A549 (cell line): Measurements from ENCODE around the gene CENPB. TPM values are rescaled to one million over a fixed set of nuclear protein-coding genes. Genes with fewer than 3 reads are reported as not detected.

Experiments used
- ATAC-seq, 2 experiments: fragments of 200-7000 bp in 1 of 2; fragments of >200 bp in 1 of 2; cut with Nextera tagmentation in 1 of 2; cut with Tn5 transposase in 1 of 2; 3 replicates each; pipeline versions ENCODE4 v1.8.0 to v1.9.1; 2018 to 2020; ENCODE audit warnings: mild to moderate bottlenecking in 1 of 2, moderate library complexity in 1 of 2
- CTCF ChIA-PET: fragments of 300-600 bp; sonication (Branson Sonifier 250); formaldehyde crosslinking; extraction: SDS; loops from one replicate; lab custom pipeline; 2021; ENCODE audit warnings: antibody characterized with exemption, inconsistent platforms; lab: Yijun Ruan, JAX
- POLR2A ChIA-PET: fragments of 350-600 bp; formaldehyde crosslinking; extraction: SDS; loops from one replicate; lab custom pipeline; 2021; ENCODE audit warnings: antibody characterized with exemption, inconsistent platforms; lab: Yijun Ruan, JAX
- DNase-seq, 2 experiments: peaks; one replicate each; pipeline versions ENCODE4 v3.0.0 to v3.0.0-alpha.2; 2011 to 2016; ENCODE audit warnings: low read depth in 1 of 2, low spot score in 1 of 2
- FAIRE-seq: peaks from 2 replicates; lab custom pipeline; 2011; peaks lifted over from hg19 to GRCh38; lab: Jason Lieb, UNC
- H3K27ac ChIP-seq, 2 experiments: fragments of >200 bp; sonication (Bioruptor Twin); formaldehyde crosslinking; 3 replicates each; pipeline ENCODE4 v1.5.1; 2016 to 2017
- H3K4me1 ChIP-seq: fragments of >200 bp; sonication (Bioruptor Twin); formaldehyde crosslinking; 3 replicates; pipeline ENCODE4 v1.6.1; 2016
- H3K4me2 ChIP-seq: fragments of >200 bp; sonication (Bioruptor Twin); formaldehyde crosslinking; 3 replicates; pipeline ENCODE4 v1.6.1; 2016
- H3K4me3 ChIP-seq: fragments of >200 bp; sonication (Bioruptor Twin); formaldehyde crosslinking; 3 replicates; pipeline ENCODE4 v1.5.1; 2016
- H3K9me3 ChIP-seq: fragments of >200 bp; sonication (Bioruptor Twin); formaldehyde crosslinking; 3 replicates; pipeline ENCODE4 v1.6.1; 2016
- BHLHE40 ChIP-seq: IDR thresholded peaks from 2 replicates; pipeline ENCODE4 v1.6.1; 2012; ENCODE audit warnings: low read depth, low read length, inconsistent platforms
- CBX8 ChIP-seq: fragments of 200-600 bp; sonication (generic); IDR thresholded peaks from 2 replicates; pipeline ENCODE4 v1.6.1; 2016
- CHD2 ChIP-seq: fragments of 150-350 bp; IDR thresholded peaks from 2 replicates; pipeline ENCODE4 v1.6.1; 2014; ENCODE audit warnings: low read length; ENCODE audit not compliant: partially characterized antibody
- EHMT2 ChIP-seq: fragments of 200-600 bp; sonication (generic); IDR thresholded peaks from 2 replicates; pipeline ENCODE4 v1.6.1; 2016; ENCODE audit warnings: antibody characterized with exemption, low read depth, mild to moderate bottlenecking, moderate library complexity
- EP300 ChIP-seq, 2 experiments: fragments of >200 bp; sonication (Bioruptor Twin); formaldehyde crosslinking; IDR thresholded peaks; 2 replicates in 1 of 2; 3 replicates in 1 of 2; pipeline ENCODE4 v1.6.1; 2016 to 2017
- ESRRA ChIP-seq: fragments of 150-350 bp; IDR thresholded peaks from 2 replicates; pipeline ENCODE4 v1.6.1; 2014; ENCODE audit warnings: mild to moderate bottlenecking, low read length, borderline replicate concordance
- FOSB ChIP-seq: fragments of 250-450 bp; sonication (Bioruptor Pico); IDR thresholded peaks from 2 replicates; pipeline ENCODE4 v1.5.0; 2020; ENCODE audit warnings: mild to moderate bottlenecking, moderate library complexity
- FOSL2 ChIP-seq, 2 experiments: fragments of 450-650 bp in 1 of 2; fragments of >200 bp in 1 of 2; sonication (Bioruptor Twin) in 1 of 2; formaldehyde crosslinking; IDR thresholded peaks; 2 replicates each; pipeline versions ENCODE4 v1.5.0 to v1.6.1; 2016 to 2020; ENCODE audit warnings: mild to moderate bottlenecking in 1 of 2, moderate library complexity in 1 of 2
- FOXS1 ChIP-seq: fragments of 250-450 bp; sonication (Bioruptor Pico); IDR thresholded peaks from 2 replicates; pipeline ENCODE4 v1.5.0; 2020; ENCODE audit warnings: mild to moderate bottlenecking, moderate library complexity
- GATA3 ChIP-seq: IDR thresholded peaks from 2 replicates; pipeline ENCODE4 v1.6.1; 2012; ENCODE audit warnings: borderline replicate concordance
- HDAC2 ChIP-seq: fragments of 200-600 bp; sonication (generic); IDR thresholded peaks from 2 replicates; pipeline ENCODE4 v1.6.1; 2016
- HOXA7 ChIP-seq: fragments of 250-450 bp; sonication (Bioruptor Pico); IDR thresholded peaks from 2 replicates; pipeline ENCODE4 v1.5.0; 2020; ENCODE audit warnings: mild to moderate bottlenecking, moderate library complexity
- HOXB5 ChIP-seq: fragments of 250-450 bp; sonication (Bioruptor Pico); IDR thresholded peaks from 2 replicates; pipeline ENCODE4 v1.5.0; 2020; ENCODE audit warnings: mild to moderate bottlenecking, moderate library complexity
- JUN ChIP-seq, 2 experiments: fragments of >200 bp; sonication (Bioruptor Twin); formaldehyde crosslinking; IDR thresholded peaks; 2 replicates in 1 of 2; 3 replicates in 1 of 2; pipeline ENCODE4 v1.6.1; 2016 to 2017
- JUNB ChIP-seq: fragments of >200 bp; sonication (Bioruptor Twin); formaldehyde crosslinking; IDR thresholded peaks from 2 replicates; pipeline ENCODE4 v1.6.1; 2016
- KDM5A ChIP-seq: fragments of 200-600 bp; sonication (generic); IDR thresholded peaks from 2 replicates; pipeline ENCODE4 v1.6.1; 2016; ENCODE audit warnings: antibody characterized with exemption, mild to moderate bottlenecking
- NFE2L2 ChIP-seq: fragments of 150-350 bp; conservative IDR thresholded peaks from 2 replicates; pipeline ENCODE4 v1.6.1; 2014; ENCODE audit warnings: low read length
- PHF8 ChIP-seq: fragments of 200-600 bp; sonication (generic); IDR thresholded peaks from 2 replicates; pipeline ENCODE4 v1.6.1; 2016; ENCODE audit warnings: low read depth, mild to moderate bottlenecking, antibody characterized with exemption, moderate library complexity, borderline replicate concordance
- POLR2A ChIP-seq: IDR thresholded peaks from 2 replicates; pipeline ENCODE4 v1.6.1; 2012; ENCODE audit warnings: mild to moderate bottlenecking, low read length
- RFX5 ChIP-seq: fragments of 450-650 bp; IDR thresholded peaks from 2 replicates; pipeline ENCODE4 v1.7.1; 2014; ENCODE audit warnings: antibody characterized with exemption, mild to moderate bottlenecking, moderate library complexity
- SMC3 ChIP-seq: fragments of >200 bp; sonication (Bioruptor Twin); formaldehyde crosslinking; IDR thresholded peaks from 3 replicates; pipeline ENCODE4 v1.6.1; 2018; ENCODE audit warnings: inconsistent platforms
- TP53 ChIP-seq: fragments of 250-450 bp; sonication (Bioruptor Pico); IDR thresholded peaks from 2 replicates; pipeline ENCODE4 v1.5.0; 2021; ENCODE audit warnings: mild to moderate bottlenecking, moderate library complexity
- ZC3H11A ChIP-seq: fragments of 450-650 bp; IDR thresholded peaks from 2 replicates; pipeline ENCODE4 v1.6.1; 2014; ENCODE audit warnings: antibody characterized with exemption, mild to moderate bottlenecking
- ZSCAN20 ChIP-seq: fragments of 250-450 bp; sonication (Bioruptor Pico); IDR thresholded peaks from 2 replicates; pipeline ENCODE4 v1.8.0; 2022; ENCODE audit warnings: mild to moderate bottlenecking, moderate library complexity
- WGBS: methylation state at CpG from one replicate; pipeline ENCODE4 v1.1.6; 2017; ENCODE audit errors: missing lambda C conversion rate; 5-methylcytosine and 5-hydroxymethylcytosine counted together
- polyA plus RNA-seq, 4 experiments: library from polyadenylated mRNA; depleted of rRNA in 3 of 4; stranded (reverse); fragments of >200 nt; fragmentation: RNase III in 1 of 4; extraction: RNeasy Plus Mini Kit Qiagen cat#74134 plus additional on column Dnase treatment in 1 of 4; gene quantifications; 2 replicates in 3 of 4; 3 replicates in 1 of 4; pipeline ENCODE4 v1.2.3, GENCODE V29; 2011 to 2017
- TF ChIP-seq, protein P1 (sequence below): fragments of >200 bp; sonication (Bioruptor Twin); formaldehyde crosslinking; IDR thresholded peaks from 3 replicates; pipeline ENCODE4 v1.5.1; 2016
- TF ChIP-seq, protein P2 (sequence below): IDR thresholded peaks from 2 replicates; pipeline ENCODE4 v1.6.1; 2012
- TF ChIP-seq, protein P3 (sequence below): IDR thresholded peaks from 2 replicates; pipeline ENCODE4 v1.6.1; 2012; ENCODE audit warnings: low read depth, borderline replicate concordance
- TF ChIP-seq, protein P4 (sequence below): IDR thresholded peaks from 2 replicates; pipeline ENCODE4 v1.6.1; 2012
- TF ChIP-seq, protein P5 (sequence below): fragments of 250-450 bp; sonication (Bioruptor Pico); IDR thresholded peaks from 2 replicates; pipeline ENCODE4 v1.5.0; 2020; ENCODE audit warnings: low read depth, mild to moderate bottlenecking, moderate library complexity

CENPB gene
- polyA plus RNA-seq, 2 of the 4 experiments (the other 2 are of a cell fraction) = 42.6 to 106 TPM

DNA sequence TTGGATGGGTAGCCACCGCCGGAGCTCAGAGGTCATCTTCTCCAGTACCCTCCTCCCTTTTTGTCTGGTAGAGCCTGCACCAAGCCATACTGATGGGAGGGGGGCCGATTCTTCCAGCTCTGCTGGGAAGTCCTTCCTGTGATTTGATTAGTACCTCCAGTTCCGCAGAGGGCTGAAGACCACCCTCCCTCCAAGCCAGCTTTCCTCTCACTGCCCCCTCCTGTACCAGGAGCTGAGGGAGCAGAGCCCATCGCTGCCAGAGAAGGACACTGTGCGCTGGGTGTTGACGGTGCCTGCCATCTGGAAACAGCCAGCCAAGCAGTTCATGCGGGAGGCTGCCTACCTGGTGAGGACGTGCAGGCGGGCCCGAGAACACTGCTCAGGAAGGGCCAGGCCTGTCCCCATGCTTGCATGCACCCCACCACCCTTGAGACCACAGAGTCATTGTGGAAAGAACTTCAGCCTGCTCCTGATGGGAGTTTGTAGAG lies 40.8 kb downstream of the CENPB start:
- ChIA-PET POLR2A (interaction anchor here (0.6 to 2.3 kb wide), 7 partner anchors 22 to 897 kb away, joined by 3 to 11 read pairs (median 5); partner anchors contain the start of genes ADISSP, CENPB and SPEF1), CTCF (interaction anchor here (1.4 to 72.1 kb wide), 6 partner anchors 2 to 109 kb away, joined by 8 to 2233 read pairs (median 902); partner anchors contain the start of genes ADAM33, ADISSP, CENPB and GFRA4)
- H3K4me2 ChIP-seq = peak overlapping the region; percentile 71
- DNase-seq = no peak
- peaks cover 9% of the 10 kb centered on the region; the same call in 2 of the 3 replicates for H3K4me1 ChIP-seq
- ATAC-seq = no peak
- no peaks in the 10 kb centered on the region for H3K9me3 ChIP-seq
- H3K27ac ChIP-seq = peak overlapping the region in 1 of 2 experiments; percentile 75; a peak in 4 of 6 replicates
- H3K4me3 ChIP-seq = peak overlapping the region; percentile 44; the same call in 2 of the 3 replicates
- TF ChIP-seq TP53 (CRISPR knock-in tag) (no peak), POLR2A (no peak), EHMT2 (no peak), SMC3 (no peak), BHLHE40 (no peak), GATA3 (no peak), HOXA7 (CRISPR knock-in tag) (no peak), CHD2 (no peak), FOSB (CRISPR knock-in tag) (no peak), EP300 (IDR thresholded peaks at IDR 0.05) (no peak)
- TF ChIP-seq, protein P1, sequence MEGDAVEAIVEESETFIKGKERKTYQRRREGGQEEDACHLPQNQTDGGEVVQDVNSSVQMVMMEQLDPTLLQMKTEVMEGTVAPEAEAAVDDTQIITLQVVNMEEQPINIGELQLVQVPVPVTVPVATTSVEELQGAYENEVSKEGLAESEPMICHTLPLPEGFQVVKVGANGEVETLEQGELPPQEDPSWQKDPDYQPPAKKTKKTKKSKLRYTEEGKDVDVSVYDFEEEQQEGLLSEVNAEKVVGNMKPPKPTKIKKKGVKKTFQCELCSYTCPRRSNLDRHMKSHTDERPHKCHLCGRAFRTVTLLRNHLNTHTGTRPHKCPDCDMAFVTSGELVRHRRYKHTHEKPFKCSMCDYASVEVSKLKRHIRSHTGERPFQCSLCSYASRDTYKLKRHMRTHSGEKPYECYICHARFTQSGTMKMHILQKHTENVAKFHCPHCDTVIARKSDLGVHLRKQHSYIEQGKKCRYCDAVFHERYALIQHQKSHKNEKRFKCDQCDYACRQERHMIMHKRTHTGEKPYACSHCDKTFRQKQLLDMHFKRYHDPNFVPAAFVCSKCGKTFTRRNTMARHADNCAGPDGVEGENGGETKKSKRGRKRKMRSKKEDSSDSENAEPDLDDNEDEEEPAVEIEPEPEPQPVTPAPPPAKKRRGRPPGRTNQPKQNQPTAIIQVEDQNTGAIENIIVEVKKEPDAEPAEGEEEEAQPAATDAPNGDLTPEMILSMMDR = no peak
- WGBS = 84% methylated on average over 11 of the region's 11 CpGs
- no peak for FAIRE-seq

DNA sequence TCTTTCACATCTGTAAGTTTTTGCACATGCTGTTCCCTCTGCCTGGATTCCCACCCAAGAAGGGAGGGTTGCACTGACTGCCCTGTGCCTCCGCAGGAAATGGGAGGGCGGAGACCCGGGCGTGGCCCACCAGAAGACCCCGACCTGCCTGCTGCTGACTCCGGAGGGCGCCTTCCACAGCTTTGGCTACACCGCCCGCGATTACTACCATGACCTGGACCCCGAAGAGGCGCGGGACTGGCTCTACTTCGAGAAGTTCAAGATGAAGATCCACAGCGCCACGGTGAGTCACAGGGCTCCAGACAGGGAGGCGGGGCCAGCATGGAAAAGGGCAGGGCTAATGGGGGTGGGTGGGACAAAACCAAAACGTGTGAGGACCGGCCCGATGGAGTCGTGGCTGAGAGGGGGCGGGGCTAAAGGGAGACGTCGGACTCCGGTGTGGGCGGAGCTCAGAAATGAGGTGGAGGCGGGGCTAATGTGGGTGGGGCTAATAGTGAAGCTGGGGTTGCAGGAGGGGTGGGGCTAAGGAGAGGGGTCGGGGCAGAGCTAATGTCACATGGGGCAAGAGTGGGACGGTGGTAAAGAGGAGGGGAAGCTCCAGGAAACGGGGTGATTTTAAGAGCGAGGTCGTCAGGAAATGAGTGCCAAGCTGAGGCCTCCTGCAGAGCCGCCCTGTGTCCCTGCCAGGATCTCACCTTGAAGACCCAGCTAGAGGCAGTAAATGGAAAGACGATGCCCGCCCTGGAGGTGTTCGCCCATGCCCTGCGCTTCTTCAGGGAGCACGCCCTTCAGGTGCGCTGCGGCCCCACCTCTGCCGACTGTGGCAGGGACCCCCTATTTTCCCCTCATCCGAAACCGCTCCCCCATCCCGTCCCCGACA lies 41.5 kb downstream of the CENPB start:
- peak overlapping the region; percentile 44 for H3K4me3 ChIP-seq
- ChIA-PET POLR2A (interaction anchor here (0.6 to 1.5 kb wide), 8 partner anchors 18 to 896 kb away, joined by 3 to 11 read pairs (median 3); partner anchors contain the start of genes ADISSP, CENPB and SPEF1), CTCF (interaction anchor here (1.1 to 72.1 kb wide), 7 partner anchors 3 to 182 kb away, joined by 5 to 2233 read pairs (median 169); partner anchors contain the start of genes ADAM33, ADISSP, CENPB and GFRA4)
- FAIRE-seq (no peak), ATAC-seq (peak; percentile 62 to 77), DNase-seq (peak; percentile 94 to 95)
- TF ChIP-seq PHF8 = peak; percentile 18; the same call in 1 of the 2 replicates
- no peak for TF ChIP-seq EP300 (IDR thresholded peaks at IDR 0.05)
- TF ChIP-seq RFX5 = no peak
- TF ChIP-seq NFE2L2 = no peak
- no peak for TF ChIP-seq HDAC2
- no peak for TF ChIP-seq HOXB5
- TF ChIP-seq FOSL2 (IDR thresholded peaks at IDR 0.05) = no peak
- TF ChIP-seq FOSL2 (CRISPR knock-in tag; IDR thresholded peaks at IDR 0.05) = peak; percentile 76
- TF ChIP-seq, protein P2, sequence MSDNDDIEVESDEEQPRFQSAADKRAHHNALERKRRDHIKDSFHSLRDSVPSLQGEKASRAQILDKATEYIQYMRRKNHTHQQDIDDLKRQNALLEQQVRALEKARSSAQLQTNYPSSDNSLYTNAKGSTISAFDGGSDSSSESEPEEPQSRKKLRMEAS = peak; percentile 68
- no peak for TF ChIP-seq FOXS1 (CRISPR knock-in tag)
- WGBS = 39% methylated on average over 31 of the region's 45 CpGs
- H3K9me3 ChIP-seq = no peaks in the 10 kb centered on the region
- peak overlapping the region; percentile 64 to 75 for H3K27ac ChIP-seq
- H3K4me2 ChIP-seq = peak overlapping the region; percentile 71
- H3K4me1 ChIP-seq = peaks cover 4% of the 10 kb centered on the region; the same call in 1 of the 3 replicates

DNA sequence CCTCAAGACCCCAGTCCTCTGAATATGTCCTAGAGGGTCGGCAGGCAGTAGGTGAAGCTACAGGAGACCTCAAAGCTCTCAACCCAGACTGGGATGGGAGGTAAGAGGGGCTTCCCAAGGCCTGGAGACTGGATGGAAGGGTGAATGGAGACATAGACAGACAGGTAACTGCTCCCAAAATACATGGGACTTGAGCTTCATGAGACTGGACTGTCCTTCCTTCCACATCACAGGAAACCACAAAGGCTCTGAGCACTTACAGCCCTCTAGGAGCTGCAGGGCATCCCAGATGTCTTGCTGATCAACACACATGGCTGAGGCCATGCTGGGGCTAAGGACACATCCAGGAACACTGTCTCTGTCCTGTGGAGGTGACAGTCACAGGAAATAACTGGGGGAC lies 42.5 kb downstream of the CENPB start:
- Histone ChIP-seq H3K9me3 (no peaks in the 10 kb centered on the region), H3K4me2 (peak overlapping the region; percentile 71), H3K4me3 (no peak overlapping the region; the same call in 2 of the 3 replicates), H3K4me1 (peaks cover 4% of the 10 kb centered on the region; the same call in 2 of the 3 replicates), H3K27ac (peak overlapping the region in 1 of 2 experiments; percentile 75; a peak in 2 of 6 replicates)
- CTCF ChIA-PET = interaction anchor here (1.1 to 72.1 kb wide), 7 partner anchors 4 to 181 kb away, joined by 5 to 2233 read pairs (median 169); partner anchors contain the start of genes ADAM33, ADISSP, CENPB and GFRA4
- no peak for FAIRE-seq
- TF ChIP-seq ZC3H11A (no peak), FOSB (CRISPR knock-in tag) (no peak), CBX8 (no peak), ZSCAN20 (CRISPR knock-in tag) (no peak), FOXS1 (CRISPR knock-in tag) (no peak), HDAC2 (no peak), KDM5A (no peak), JUN (IDR thresholded peaks at IDR 0.05) (no peak), JUNB (no peak), ESRRA (no peak)
- TF ChIP-seq, protein P3, sequence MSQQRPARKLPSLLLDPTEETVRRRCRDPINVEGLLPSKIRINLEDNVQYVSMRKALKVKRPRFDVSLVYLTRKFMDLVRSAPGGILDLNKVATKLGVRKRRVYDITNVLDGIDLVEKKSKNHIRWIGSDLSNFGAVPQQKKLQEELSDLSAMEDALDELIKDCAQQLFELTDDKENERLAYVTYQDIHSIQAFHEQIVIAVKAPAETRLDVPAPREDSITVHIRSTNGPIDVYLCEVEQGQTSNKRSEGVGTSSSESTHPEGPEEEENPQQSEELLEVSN = no peak
- TF ChIP-seq, protein P4, sequence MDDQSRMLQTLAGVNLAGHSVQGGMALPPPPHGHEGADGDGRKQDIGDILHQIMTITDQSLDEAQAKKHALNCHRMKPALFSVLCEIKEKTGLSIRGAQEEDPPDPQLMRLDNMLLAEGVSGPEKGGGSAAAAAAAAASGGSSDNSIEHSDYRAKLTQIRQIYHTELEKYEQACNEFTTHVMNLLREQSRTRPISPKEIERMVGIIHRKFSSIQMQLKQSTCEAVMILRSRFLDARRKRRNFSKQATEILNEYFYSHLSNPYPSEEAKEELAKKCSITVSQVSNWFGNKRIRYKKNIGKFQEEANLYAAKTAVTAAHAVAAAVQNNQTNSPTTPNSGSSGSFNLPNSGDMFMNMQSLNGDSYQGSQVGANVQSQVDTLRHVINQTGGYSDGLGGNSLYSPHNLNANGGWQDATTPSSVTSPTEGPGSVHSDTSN = no peak
- TF ChIP-seq, protein P5, sequence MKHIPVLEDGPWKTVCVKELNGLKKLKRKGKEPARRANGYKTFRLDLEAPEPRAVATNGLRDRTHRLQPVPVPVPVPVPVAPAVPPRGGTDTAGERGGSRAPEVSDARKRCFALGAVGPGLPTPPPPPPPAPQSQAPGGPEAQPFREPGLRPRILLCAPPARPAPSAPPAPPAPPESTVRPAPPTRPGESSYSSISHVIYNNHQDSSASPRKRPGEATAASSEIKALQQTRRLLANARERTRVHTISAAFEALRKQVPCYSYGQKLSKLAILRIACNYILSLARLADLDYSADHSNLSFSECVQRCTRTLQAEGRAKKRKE (CRISPR knock-in tag) = no peak
- ATAC-seq = no peak
- POLR2A ChIA-PET = interaction anchor here (1.0 to 1.5 kb wide), 2 partner anchors 17 to 24 kb away, joined by 3 to 11 read pairs; partner anchors contain the start of gene ADISSP
- 62% methylated on average over 1 of the region's 1 CpG for WGBS
- DNase-seq = no peak
